Smooth muscle cell (in vitro differentiated cells): ENCODE measurements around the gene PDE8B. TPM values are rescaled to one million over a fixed set of nuclear protein-coding genes. Genes with fewer than 3 reads are reported as not detected.

ENCODE experiments used
- DNase-seq: peaks from one replicate; lab custom pipeline; 2025; ENCODE audit not compliant: unreplicated experiment; lab: John Stamatoyannopoulos, UW
- H2AFZ ChIP-seq: fragments of 200-600 bp; sonication (generic); 2 replicates; pipeline ENCODE4 v1.6.0; 2016; ENCODE audit warnings: antibody characterized with exemption, low read depth, mild to moderate bottlenecking
- H3F3A ChIP-seq: fragments of 200-600 bp; sonication (generic); 2 replicates; pipeline ENCODE4 v1.6.0; 2017; ENCODE audit warnings: antibody characterized with exemption, low read depth
- H3K27ac ChIP-seq: fragments of 200-600 bp; sonication (generic); 2 replicates; pipeline ENCODE4 v1.5.1; 2016; ENCODE audit warnings: low read depth, mild to moderate bottlenecking
- H3K27me3 ChIP-seq: fragments of 200-600 bp; sonication (generic); 2 replicates; pipeline ENCODE4 v1.6.1; 2016; ENCODE audit warnings: low read depth, mild to moderate bottlenecking
- H3K36me3 ChIP-seq: fragments of 200-600 bp; sonication (generic); 2 replicates; pipeline ENCODE4 v1.5.1; 2016; ENCODE audit warnings: low read depth
- H3K4me1 ChIP-seq: fragments of 200-600 bp; sonication (generic); 2 replicates; pipeline ENCODE4 v1.5.1; 2016; ENCODE audit warnings: low read depth
- H3K4me2 ChIP-seq: fragments of 200-600 bp; sonication (generic); 2 replicates; pipeline ENCODE4 v1.6.0; 2016; ENCODE audit warnings: mild to moderate bottlenecking
- H3K4me3 ChIP-seq: fragments of 200-600 bp; sonication (generic); 2 replicates; pipeline ENCODE4 v1.5.1; 2016; ENCODE audit warnings: mild to moderate bottlenecking
- H3K79me2 ChIP-seq: fragments of 200-600 bp; sonication (generic); 2 replicates; pipeline ENCODE4 v1.6.0; 2016; ENCODE audit warnings: low read depth, mild to moderate bottlenecking
- H3K9ac ChIP-seq: fragments of 200-600 bp; sonication (generic); 2 replicates; pipeline ENCODE4 v1.6.0; 2016; ENCODE audit warnings: low read depth
- H3K9me3 ChIP-seq: fragments of 200-600 bp; sonication (generic); replicated peaks from 2 replicates; pipeline ENCODE4 v1.5.1; 2016; ENCODE audit warnings: low read depth
- H4K20me1 ChIP-seq: fragments of 200-600 bp; sonication (generic); 2 replicates; pipeline ENCODE4 v1.6.0; 2016; ENCODE audit warnings: low read depth
- WGBS: methylation state at CpG from one replicate; pipeline ENCODE4 v1.1.7; 2016; ENCODE audit warnings: low lambda C conversion rate; 5-methylcytosine and 5-hydroxymethylcytosine counted together
- polyA plus RNA-seq: library from polyadenylated mRNA; unstranded; fragments of >200 nt; fragmentation: Nextera tagmentation; extraction: Ambion mirVana; gene quantifications from 2 replicates; pipeline ENCODE4 v1.2.1, GENCODE V29; 2016
- total RNA-seq: library from RNA; depleted of rRNA; stranded (reverse); fragments of >200 nt; gene quantifications from 2 replicates; pipeline ENCODE4 v1.2.3, GENCODE V29; 2014
- TF ChIP-seq, protein P1 (sequence below): fragments of 200-600 bp; sonication (generic); IDR thresholded peaks from 2 replicates; pipeline ENCODE4 v1.5.1; 2017; ENCODE audit warnings: borderline replicate concordance, mild to moderate bottlenecking, antibody characterized with exemption; ENCODE audit not compliant: insufficient read depth, poor library complexity, severe bottlenecking

The PDE8B gene
- total and polyA plus RNA-seq, 2 experiments from 2014 or later = 0.13 to 0.18 TPM

DNA sequence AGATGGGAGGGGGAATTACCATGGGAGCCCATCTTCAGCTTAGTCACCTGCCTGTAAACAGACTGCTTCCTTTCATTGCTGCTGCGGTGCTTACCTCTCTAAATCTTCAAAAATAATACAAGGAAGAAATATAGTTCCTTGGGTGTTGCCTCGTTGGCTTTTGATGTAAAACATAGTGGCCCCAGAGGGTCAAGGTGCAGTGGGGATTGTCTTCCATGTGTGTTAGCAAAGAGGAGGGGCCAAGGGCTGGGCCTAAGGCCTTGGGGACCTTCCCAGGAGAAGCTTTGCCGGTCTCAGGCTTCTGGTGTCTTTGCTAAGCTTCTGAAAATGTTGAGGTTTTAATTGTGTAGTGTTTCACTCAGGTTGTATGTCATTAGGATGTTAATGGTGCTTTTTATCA, 90.0 kb downstream of the PDE8B start:
- 84% methylated on average over 3 of the region's 3 CpGs for WGBS

DNA sequence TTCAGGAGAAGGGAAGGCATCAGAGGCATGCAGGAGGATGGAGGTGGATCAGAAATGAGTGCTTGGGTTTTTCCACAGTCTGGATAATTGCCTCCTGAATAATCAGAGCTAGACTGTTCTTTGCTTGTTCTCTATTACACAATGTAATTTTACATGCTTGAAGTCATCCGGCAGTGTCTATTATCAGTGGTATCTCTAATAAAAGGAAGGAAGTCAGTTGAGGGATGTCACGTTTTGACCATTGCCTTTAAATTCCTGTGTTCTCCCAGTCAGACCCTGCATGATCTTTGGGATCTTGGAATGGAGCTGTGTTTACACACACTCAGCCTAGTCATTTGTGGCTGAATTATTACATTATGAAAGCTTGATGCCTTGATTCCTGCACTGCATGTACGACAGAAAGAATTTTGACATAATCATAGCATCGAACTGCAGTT, 91.0 kb downstream of the PDE8B start:
- no peak overlapping the region for H2AFZ ChIP-seq
- TF ChIP-seq, protein P1, sequence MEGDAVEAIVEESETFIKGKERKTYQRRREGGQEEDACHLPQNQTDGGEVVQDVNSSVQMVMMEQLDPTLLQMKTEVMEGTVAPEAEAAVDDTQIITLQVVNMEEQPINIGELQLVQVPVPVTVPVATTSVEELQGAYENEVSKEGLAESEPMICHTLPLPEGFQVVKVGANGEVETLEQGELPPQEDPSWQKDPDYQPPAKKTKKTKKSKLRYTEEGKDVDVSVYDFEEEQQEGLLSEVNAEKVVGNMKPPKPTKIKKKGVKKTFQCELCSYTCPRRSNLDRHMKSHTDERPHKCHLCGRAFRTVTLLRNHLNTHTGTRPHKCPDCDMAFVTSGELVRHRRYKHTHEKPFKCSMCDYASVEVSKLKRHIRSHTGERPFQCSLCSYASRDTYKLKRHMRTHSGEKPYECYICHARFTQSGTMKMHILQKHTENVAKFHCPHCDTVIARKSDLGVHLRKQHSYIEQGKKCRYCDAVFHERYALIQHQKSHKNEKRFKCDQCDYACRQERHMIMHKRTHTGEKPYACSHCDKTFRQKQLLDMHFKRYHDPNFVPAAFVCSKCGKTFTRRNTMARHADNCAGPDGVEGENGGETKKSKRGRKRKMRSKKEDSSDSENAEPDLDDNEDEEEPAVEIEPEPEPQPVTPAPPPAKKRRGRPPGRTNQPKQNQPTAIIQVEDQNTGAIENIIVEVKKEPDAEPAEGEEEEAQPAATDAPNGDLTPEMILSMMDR = no peak
- no peak for DNase-seq

More for the DNA sequence above, 90.0 kb downstream of the PDE8B start:
- H3K27ac ChIP-seq = no peak overlapping the region
- no peaks in the 10 kb centered on the region for H3K27me3 ChIP-seq
- H3K4me2 ChIP-seq = no peak overlapping the region
- H2AFZ ChIP-seq = no peak overlapping the region
- no peaks in the 10 kb centered on the region for H3K79me2 ChIP-seq
- no peaks in the 10 kb centered on the region for H3K36me3 ChIP-seq
- no peak overlapping the region for H3K9ac ChIP-seq
- H3K4me1 ChIP-seq = peaks cover 3% of the 10 kb centered on the region
- H3K9me3 ChIP-seq = no peaks in the 10 kb centered on the region
- H3F3A ChIP-seq = no peaks in the 10 kb centered on the region
- no peak for DNase-seq
- H3K4me3 ChIP-seq = no peak overlapping the region
- TF ChIP-seq, protein P1 = no peak
- H4K20me1 ChIP-seq = no peaks in the 10 kb centered on the region

DNA sequence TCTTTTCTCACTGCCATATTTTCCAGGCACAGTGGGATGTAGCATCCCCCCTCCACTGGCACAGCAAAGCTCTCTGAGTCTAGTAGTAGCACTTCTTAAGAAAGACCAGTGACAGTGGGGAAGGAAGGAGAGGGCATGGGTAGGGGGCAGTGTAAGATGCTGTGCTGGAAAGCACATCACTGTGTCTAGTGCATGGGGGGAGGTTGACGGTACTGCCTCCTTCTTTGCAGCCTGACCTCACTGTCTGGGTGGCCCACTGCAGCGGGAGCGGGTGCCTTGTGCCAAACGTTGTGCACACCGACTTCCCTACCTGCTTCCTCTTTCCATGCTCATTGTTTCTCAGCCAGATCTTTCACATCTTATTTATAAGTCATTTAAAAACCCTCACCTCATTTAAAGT, 91.8 kb downstream of the PDE8B start:
- DNase-seq = no peak
- H3K27me3 ChIP-seq = no peaks in the 10 kb centered on the region
- H3F3A ChIP-seq = no peaks in the 10 kb centered on the region
- TF ChIP-seq, protein P1 = no peak
- no peaks in the 10 kb centered on the region for H3K36me3 ChIP-seq
- H3K9ac ChIP-seq = no peak overlapping the region
- no peak overlapping the region for H2AFZ ChIP-seq
- no peak overlapping the region for H3K4me2 ChIP-seq
- WGBS = 79% methylated on average over 5 of the region's 5 CpGs
- no peak overlapping the region for H3K4me3 ChIP-seq
- H3K27ac ChIP-seq = no peak overlapping the region
- no peaks in the 10 kb centered on the region for H3K9me3 ChIP-seq
- no peaks in the 10 kb centered on the region for H3K79me2 ChIP-seq
- H3K4me1 ChIP-seq = peaks cover 3% of the 10 kb centered on the region
- H4K20me1 ChIP-seq = no peaks in the 10 kb centered on the region

More for the DNA sequence above, 91.0 kb downstream of the PDE8B start:
- Histone ChIP-seq H3K27ac (no peak overlapping the region), H3F3A (no peaks in the 10 kb centered on the region), H3K27me3 (no peaks in the 10 kb centered on the region), H4K20me1 (no peaks in the 10 kb centered on the region), H3K4me1 (peaks cover 3% of the 10 kb centered on the region), H3K9me3 (no peaks in the 10 kb centered on the region), H3K79me2 (no peaks in the 10 kb centered on the region), H3K4me3 (no peak overlapping the region), H3K9ac (no peak overlapping the region), H3K4me2 (peak overlapping the region; percentile 2), H3K36me3 (no peaks in the 10 kb centered on the region)
- WGBS = 32% methylated on average over 4 of the region's 4 CpGs

DNA sequence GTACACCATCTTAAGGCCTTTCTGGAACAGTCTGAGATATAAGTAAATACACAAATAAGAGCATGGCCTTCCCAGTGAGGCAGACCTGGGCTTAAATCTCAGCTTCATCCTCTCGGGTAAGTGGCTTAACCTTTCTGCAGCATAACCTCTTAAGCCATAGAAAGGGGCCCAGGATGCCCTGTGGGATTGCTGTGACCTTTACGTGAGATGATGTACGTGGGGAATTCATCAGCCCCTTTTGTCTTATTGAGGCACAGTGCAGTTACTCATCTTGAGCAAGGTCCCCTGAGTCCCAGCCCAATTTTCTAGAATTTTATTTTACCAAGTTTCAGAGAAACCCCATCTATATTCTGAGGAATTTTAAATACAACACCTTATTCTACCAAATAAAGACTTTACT, 92.2 kb downstream of the PDE8B start:
- H3K79me2 ChIP-seq = no peaks in the 10 kb centered on the region
- H3K9me3 ChIP-seq = no peaks in the 10 kb centered on the region
- no peak overlapping the region for H3K4me2 ChIP-seq
- no peaks in the 10 kb centered on the region for H4K20me1 ChIP-seq
- TF ChIP-seq, protein P1 = no peak
- no peak for DNase-seq
- H2AFZ ChIP-seq = no peak overlapping the region
- H3F3A ChIP-seq = no peaks in the 10 kb centered on the region
- 90% methylated on average over 3 of the region's 3 CpGs for WGBS
- H3K27me3 ChIP-seq = no peaks in the 10 kb centered on the region
- no peak overlapping the region for H3K4me3 ChIP-seq
- H3K27ac ChIP-seq = no peak overlapping the region
- H3K4me1 ChIP-seq = peaks cover 3% of the 10 kb centered on the region
- no peaks in the 10 kb centered on the region for H3K36me3 ChIP-seq
- no peak overlapping the region for H3K9ac ChIP-seq
